H9 (cell line): ENCODE data around the gene MALSU1. TPM values are rescaled to one million over a fixed set of nuclear protein-coding genes. Genes with fewer than 3 reads are reported as not detected.

Source experiments
- DNase-seq: peaks from one replicate; pipeline ENCODE4 v3.0.0-alpha.2; 2017
- H2AFZ ChIP-seq: one replicate; pipeline ENCODE4 v1.6.1; 2013; ENCODE audit warnings: mild to moderate bottlenecking, low read length, control low read depth, moderate library complexity
- H2AK5ac ChIP-seq: 2 replicates; pipeline ENCODE4 v1.6.1; 2013; ENCODE audit warnings: low read length, control low read depth, mixed read lengths; ENCODE audit not compliant: insufficient read length
- H2BK120ac ChIP-seq: one replicate; pipeline ENCODE4 v1.6.1; 2013; ENCODE audit warnings: low read depth, mild to moderate bottlenecking, low read length, control low read depth, inconsistent platforms; ENCODE audit not compliant: poor library complexity, severe bottlenecking
- H2BK12ac ChIP-seq: 2 replicates; pipeline ENCODE4 v1.6.1; 2013; ENCODE audit warnings: low read length, control low read depth, mixed read lengths, low read depth; ENCODE audit not compliant: insufficient read length
- H2BK15ac ChIP-seq: 2 replicates; pipeline ENCODE4 v1.6.1; 2013; ENCODE audit warnings: low read depth, low read length, control low read depth
- H2BK20ac ChIP-seq: one replicate; pipeline ENCODE4 v1.6.1; 2013; ENCODE audit warnings: low read depth, mild to moderate bottlenecking, low read length, control low read depth, inconsistent platforms; ENCODE audit not compliant: poor library complexity, severe bottlenecking
- H2BK5ac ChIP-seq: 2 replicates; pipeline ENCODE4 v1.6.1; 2013; ENCODE audit warnings: low read length, control low read depth, mixed read lengths; ENCODE audit not compliant: insufficient read length
- H3K14ac ChIP-seq: 2 replicates; pipeline ENCODE4 v1.6.1; 2013; ENCODE audit warnings: low read length, control low read depth; ENCODE audit not compliant: insufficient read depth
- H3K18ac ChIP-seq: 2 replicates; pipeline ENCODE4 v1.6.1; 2013; ENCODE audit warnings: low read depth, mild to moderate bottlenecking, mixed read lengths, low read length, control low read depth; ENCODE audit not compliant: insufficient read length
- H3K23ac ChIP-seq: 2 replicates; pipeline ENCODE4 v1.6.1; 2013; ENCODE audit warnings: low read length, control low read depth, mixed read lengths, low read depth; ENCODE audit not compliant: insufficient read length
- H3K23me2 ChIP-seq: 2 replicates; pipeline ENCODE4 v1.6.1; 2013; ENCODE audit warnings: low read depth, mild to moderate bottlenecking, mixed read lengths, low read length, control low read depth; ENCODE audit not compliant: insufficient read length, poor library complexity, severe bottlenecking
- H3K27ac ChIP-seq: 2 replicates; pipeline ENCODE4 v1.5.1; 2013; ENCODE audit warnings: low read length, control low read depth, mixed read lengths, low read depth; ENCODE audit not compliant: insufficient read length
- H3K27me3 ChIP-seq: 2 replicates; pipeline ENCODE4 v1.6.1; 2013; ENCODE audit warnings: low read length, control low read depth, inconsistent platforms; ENCODE audit not compliant: insufficient read depth
- H3K4ac ChIP-seq: 2 replicates; pipeline ENCODE4 v1.6.1; 2013; ENCODE audit warnings: low read depth, mild to moderate bottlenecking, control low read depth, inconsistent platforms, low read length, moderate library complexity
- H3K4me1 ChIP-seq: 2 replicates; pipeline ENCODE4 v1.6.1; 2013; ENCODE audit warnings: low read length, control low read depth, inconsistent platforms; ENCODE audit not compliant: insufficient read depth
- H3K4me2 ChIP-seq: 2 replicates; pipeline ENCODE4 v1.6.1; 2013; ENCODE audit warnings: low read length, control low read depth, mixed read lengths; ENCODE audit not compliant: insufficient read length, insufficient read depth
- H3K56ac ChIP-seq: 2 replicates; pipeline ENCODE4 v1.6.1; 2013; ENCODE audit warnings: low read depth, mild to moderate bottlenecking, mixed read lengths, low read length, control low read depth; ENCODE audit not compliant: insufficient read length
- H3K79me1 ChIP-seq: 2 replicates; pipeline ENCODE4 v1.6.1; 2013; ENCODE audit warnings: low read depth, mild to moderate bottlenecking, moderate library complexity, low read length, control low read depth, inconsistent platforms; ENCODE audit not compliant: insufficient read depth, poor library complexity, severe bottlenecking
- H3K79me2 ChIP-seq: 2 replicates; pipeline ENCODE4 v1.6.1; 2013; ENCODE audit warnings: low read length, control low read depth, inconsistent platforms; ENCODE audit not compliant: insufficient read depth
- H3K9ac ChIP-seq: 2 replicates; pipeline ENCODE4 v1.6.1; 2013; ENCODE audit warnings: low read length, control low read depth, mixed read lengths; ENCODE audit not compliant: insufficient read length; ENCODE audit errors: extremely low read depth
- H3K9me3 ChIP-seq: one replicate; pipeline ENCODE4 v1.6.1; 2013; ENCODE audit warnings: low read depth, low read length, inconsistent platforms; ENCODE audit not compliant: control insufficient read depth
- H3T11ph ChIP-seq: one replicate; pipeline ENCODE4 v1.6.1; 2013; ENCODE audit warnings: mild to moderate bottlenecking, low read length, control low read depth, inconsistent platforms
- H4K20me1 ChIP-seq: one replicate; pipeline ENCODE4 v1.6.1; 2013; ENCODE audit not compliant: control insufficient read depth, insufficient read length, insufficient read depth
- H4K5ac ChIP-seq: 2 replicates; pipeline ENCODE4 v1.6.1; 2013; ENCODE audit warnings: low read depth, mild to moderate bottlenecking, mixed read lengths, low read length, control low read depth; ENCODE audit not compliant: insufficient read length
- H4K8ac ChIP-seq: replicated peaks from 2 replicates; pipeline ENCODE4 v1.6.1; 2013; ENCODE audit warnings: low read length, control low read depth, mixed read lengths, low read depth; ENCODE audit not compliant: insufficient read length
- H4K91ac ChIP-seq: 2 replicates; pipeline ENCODE4 v1.6.1; 2013; ENCODE audit warnings: low read depth, mild to moderate bottlenecking, moderate library complexity, mixed read lengths, low read length, control low read depth; ENCODE audit not compliant: insufficient read length
- H3K27ac Mint-ChIP-seq, 3 experiments: 2 replicates in 2 of 3; 3 replicates in 1 of 3; pipeline ENCODE4 v1.8.0; 2020 to 2021; ENCODE audit warnings: mixed read lengths in 3 of 3, mild to moderate bottlenecking in 1 of 3, moderate library complexity in 1 of 3
- H3K27me3 Mint-ChIP-seq: 2 replicates; pipeline ENCODE4 v1.8.0; 2021; ENCODE audit warnings: low read depth, mild to moderate bottlenecking, moderate library complexity, mixed read lengths
- H3K36me3 Mint-ChIP-seq, 3 experiments: 2 replicates in 2 of 3; 3 replicates in 1 of 3; pipeline ENCODE4 v1.8.0; 2020 to 2021; ENCODE audit warnings: low read depth in 3 of 3, mixed read lengths in 3 of 3; ENCODE audit not compliant: insufficient read depth in 1 of 3
- H3K4me1 Mint-ChIP-seq, 2 experiments: 2 replicates each; pipeline ENCODE4 v1.8.0; 2020; ENCODE audit warnings: mixed read lengths in 2 of 2
- H3K4me3 Mint-ChIP-seq, 2 experiments: 2 replicates in 1 of 2; 3 replicates in 1 of 2; pipeline ENCODE4 v1.8.0; 2020 to 2021; ENCODE audit warnings: mild to moderate bottlenecking in 2 of 2, mixed read lengths in 2 of 2, moderate library complexity in 1 of 2
- H3K9me3 Mint-ChIP-seq, 2 experiments: 2 replicates in 1 of 2; 3 replicates in 1 of 2; pipeline ENCODE4 v1.8.0; 2020; ENCODE audit warnings: mild to moderate bottlenecking in 2 of 2, mixed read lengths in 2 of 2, moderate library complexity in 1 of 2
- WGBS: extraction: QIAGEN DNeasy Blood & Tissue Kit; methylation state at CpG from one replicate; pipeline ENCODE4 v1.1.7; 2013; ENCODE audit warnings: missing lambda C conversion rate, low lambda C conversion rate, mixed read lengths; ENCODE audit not compliant: insufficient read length; ENCODE audit errors: extremely low coverage; 5-methylcytosine and 5-hydroxymethylcytosine counted together
- total RNA-seq: library from RNA; stranded (reverse); gene quantifications from 2 replicates; pipeline ENCODE4 v1.2.1, GENCODE V29; 2021
- TF ChIP-seq, protein P1 (sequence below): fragments of 200-600 bp; sonication (generic); conservative IDR thresholded peaks from 3 replicates; pipeline ENCODE4 v1.8.0; 2021; ENCODE audit warnings: antibody characterized with exemption, mild to moderate bottlenecking

Gene MALSU1
- total RNA-seq, 1 experiment from 2014 or later, result 83.4 TPM

GRCh38 chr7:23268167-23268566 lies 31.0 kb upstream of the MALSU1 start:
- no peak overlapping the region for H4K8ac ChIP-seq
- DNase-seq, result no peak
- H3K18ac ChIP-seq, result no peak overlapping the region
- no peak overlapping the region for H3K4ac ChIP-seq
- Mint-ChIP-seq H3K27me3 (peaks cover 4% of the 10 kb centered on the region), H3K4me1 (peaks cover 0 to 8% of the 10 kb centered on the region in 2 experiments; a peak in 2 of 4 replicates), H3K9me3 (no peaks in the 10 kb centered on the region), H3K4me3 (no peak overlapping the region), H3K36me3 (no peaks in the 10 kb centered on the region), H3K27ac (no peak overlapping the region)
- H2AFZ ChIP-seq, result no peak overlapping the region
- no peak overlapping the region for H3K14ac ChIP-seq
- WGBS, result no CpG with 5 or more reads among the region's 2 CpGs
- no peak overlapping the region for H2BK12ac ChIP-seq
- H3K79me1 ChIP-seq, result no peaks in the 10 kb centered on the region
- H4K91ac ChIP-seq, result no peak overlapping the region
- no peak overlapping the region for H4K5ac ChIP-seq
- H4K20me1 ChIP-seq, result no peaks in the 10 kb centered on the region
- no peaks in the 10 kb centered on the region for H3K27me3 ChIP-seq
- H3K9ac ChIP-seq, result no peak overlapping the region
- H3K27ac ChIP-seq, result no peak overlapping the region
- H3K79me2 ChIP-seq, result no peaks in the 10 kb centered on the region
- no peak overlapping the region for H3T11ph ChIP-seq
- no peak overlapping the region for H3K56ac ChIP-seq
- H2BK120ac ChIP-seq, result no peak overlapping the region
- no peaks in the 10 kb centered on the region for H3K23me2 ChIP-seq
- H3K23ac ChIP-seq, result no peak overlapping the region
- TF ChIP-seq, protein P1, sequence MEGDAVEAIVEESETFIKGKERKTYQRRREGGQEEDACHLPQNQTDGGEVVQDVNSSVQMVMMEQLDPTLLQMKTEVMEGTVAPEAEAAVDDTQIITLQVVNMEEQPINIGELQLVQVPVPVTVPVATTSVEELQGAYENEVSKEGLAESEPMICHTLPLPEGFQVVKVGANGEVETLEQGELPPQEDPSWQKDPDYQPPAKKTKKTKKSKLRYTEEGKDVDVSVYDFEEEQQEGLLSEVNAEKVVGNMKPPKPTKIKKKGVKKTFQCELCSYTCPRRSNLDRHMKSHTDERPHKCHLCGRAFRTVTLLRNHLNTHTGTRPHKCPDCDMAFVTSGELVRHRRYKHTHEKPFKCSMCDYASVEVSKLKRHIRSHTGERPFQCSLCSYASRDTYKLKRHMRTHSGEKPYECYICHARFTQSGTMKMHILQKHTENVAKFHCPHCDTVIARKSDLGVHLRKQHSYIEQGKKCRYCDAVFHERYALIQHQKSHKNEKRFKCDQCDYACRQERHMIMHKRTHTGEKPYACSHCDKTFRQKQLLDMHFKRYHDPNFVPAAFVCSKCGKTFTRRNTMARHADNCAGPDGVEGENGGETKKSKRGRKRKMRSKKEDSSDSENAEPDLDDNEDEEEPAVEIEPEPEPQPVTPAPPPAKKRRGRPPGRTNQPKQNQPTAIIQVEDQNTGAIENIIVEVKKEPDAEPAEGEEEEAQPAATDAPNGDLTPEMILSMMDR, result no peak
- no peak overlapping the region for H2AK5ac ChIP-seq
- no peak overlapping the region for H2BK5ac ChIP-seq
- no peak overlapping the region for H2BK20ac ChIP-seq
- H3K4me1 ChIP-seq, result no peaks in the 10 kb centered on the region
- no peak overlapping the region for H3K4me2 ChIP-seq
- no peak overlapping the region for H2BK15ac ChIP-seq
- H3K9me3 ChIP-seq, result no peaks in the 10 kb centered on the region
